GM10248 (cell line): ENCODE data around the gene MX1.

Source experiments
- CTCF ChIA-PET: fragments of 300-600 bp; sonication (Branson Sonifier 250); formaldehyde crosslinking; extraction: SDS; loops from one replicate; lab custom pipeline; 2021; ENCODE audit warnings: antibody characterized with exemption; lab: Yijun Ruan, JAX
- POLR2A ChIA-PET: fragments of 350-650 bp; sonication (Branson Sonifier 250); formaldehyde crosslinking; extraction: SDS; loops from one replicate; lab custom pipeline; 2020; ENCODE audit warnings: antibody characterized with exemption; lab: Yijun Ruan, JAX
- DNase-seq: peaks from one replicate; pipeline ENCODE4 v3.0.0; 2012; ENCODE audit errors: extremely low spot score
- CTCF ChIP-seq: IDR thresholded peaks from 2 replicates; pipeline ENCODE4 v1.5.1; 2012; ENCODE audit warnings: mild to moderate bottlenecking, low read depth; ENCODE audit errors: extremely low read depth, missing control alignments, control extremely low read depth

MX1 gene

DNA sequence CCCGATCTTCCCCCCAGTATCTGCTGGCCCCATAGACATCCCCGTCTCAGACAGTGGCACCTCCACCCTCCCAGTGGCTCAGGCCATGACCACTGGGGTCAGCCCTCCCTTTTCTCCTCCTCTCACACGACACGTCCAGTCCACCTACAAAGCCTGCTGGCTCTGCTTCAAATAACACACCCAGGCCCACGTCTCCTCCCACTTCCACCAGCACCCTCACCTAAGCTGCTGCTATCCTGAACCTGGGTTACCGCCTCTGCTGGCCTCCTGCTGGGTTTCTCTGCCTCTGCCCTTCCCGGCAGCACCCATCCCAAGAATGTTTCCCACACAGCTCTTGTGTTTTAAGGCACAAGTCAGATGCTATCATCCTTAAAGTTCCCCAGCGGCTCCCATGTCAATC is 38.2 kb upstream of the MX1 start:
- DNase-seq, result no peak
- CTCF ChIA-PET, result interaction anchor here (1.3 kb wide), 1 partner anchor 10 kb away, joined by 3 read pairs; no protein-coding TSS in a partner anchor
- TF ChIP-seq CTCF, result no peak
- POLR2A ChIA-PET, result no interaction called here

DNA sequence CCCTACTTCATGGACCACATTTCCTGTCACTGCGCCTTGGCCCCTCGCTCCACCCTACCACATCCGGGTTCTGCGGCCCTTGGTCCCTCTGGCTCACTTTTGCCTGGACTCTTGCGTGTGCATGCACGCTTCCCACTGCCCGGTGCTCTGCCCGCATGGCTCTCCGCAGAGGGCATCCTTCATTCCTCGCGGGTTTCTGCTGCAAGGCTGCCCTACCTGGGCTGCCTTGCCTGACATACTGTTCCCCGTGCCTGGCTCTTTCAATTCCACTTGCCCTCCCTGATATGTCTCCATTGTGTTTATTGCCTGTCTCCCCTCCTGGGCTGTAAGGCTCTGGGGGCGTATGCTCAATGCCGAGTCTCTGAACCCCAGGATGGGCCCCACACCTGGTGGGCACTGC is 37.8 kb upstream of the MX1 start:
- no peak for TF ChIP-seq CTCF
- CTCF ChIA-PET, result no interaction called here
- DNase-seq, result no peak
- POLR2A ChIA-PET, result no interaction called here

GRCh38 chr21:41390043-41390639 is 35.9 kb upstream of the MX1 start:
- no peak for DNase-seq
- POLR2A ChIA-PET, result no interaction called here
- no peak for TF ChIP-seq CTCF
- CTCF ChIA-PET, result no interaction called here

GRCh38 chr21:41393876-41394465 is 32.1 kb upstream of the MX1 start:
- POLR2A ChIA-PET, result no interaction called here
- no peak for TF ChIP-seq CTCF
- CTCF ChIA-PET, result no interaction called here
- DNase-seq, result no peak

DNA sequence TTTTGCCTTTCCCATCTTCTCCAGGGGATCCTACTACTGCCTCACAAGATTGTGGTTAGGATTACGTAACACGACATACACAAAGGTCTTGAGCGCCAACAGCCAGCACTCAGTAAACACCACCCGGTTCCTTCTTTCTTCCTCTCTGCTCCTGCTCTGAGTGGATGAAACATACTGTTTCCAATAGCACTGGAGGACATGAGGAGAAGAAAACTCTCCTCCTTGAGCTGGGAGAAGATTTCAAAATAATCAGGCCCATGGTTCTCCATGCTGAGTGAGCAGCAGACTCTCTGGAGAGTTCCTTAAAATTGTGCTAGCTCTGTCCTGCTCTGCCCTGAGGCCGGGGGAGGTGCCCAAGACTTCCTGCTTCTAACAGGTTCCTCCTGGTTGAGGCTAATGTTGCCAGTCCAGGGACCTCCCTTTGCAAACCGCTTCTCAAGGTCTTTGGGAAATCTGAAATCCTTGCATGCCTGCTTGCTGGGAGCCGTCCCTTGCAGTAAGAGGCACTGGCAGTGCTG is 29.4 kb upstream of the MX1 start:
- DNase-seq, result no peak
- ChIA-PET POLR2A (no interaction called here), CTCF (interaction anchor here (1.0 kb wide), 1 partner anchor 15 kb away, joined by 3 read pairs; no protein-coding TSS in a partner anchor)

DNA sequence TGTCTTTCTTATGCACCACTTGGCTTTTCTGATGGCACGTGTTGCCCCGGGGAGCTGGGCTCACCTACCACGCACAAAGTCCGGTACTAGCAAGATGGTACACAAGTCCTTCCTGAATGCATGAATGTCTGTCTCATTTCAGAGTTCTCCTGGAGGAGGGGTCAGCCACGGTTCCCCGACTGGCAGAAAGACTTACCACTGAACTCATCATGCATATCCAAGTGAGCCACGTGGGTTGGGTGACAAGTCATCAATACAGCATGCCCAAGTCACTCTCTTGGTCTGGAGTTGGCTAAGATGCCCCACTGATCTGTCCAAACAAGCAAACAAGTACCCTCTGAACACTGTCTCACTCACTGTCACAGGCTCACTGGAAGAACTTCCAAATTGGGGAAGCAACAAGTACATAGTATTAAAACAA is 28.6 kb upstream of the MX1 start:
- no peak for TF ChIP-seq CTCF
- CTCF ChIA-PET, result interaction anchor here (1.0 kb wide), 1 partner anchor 14 kb away, joined by 3 read pairs; no protein-coding TSS in a partner anchor
- DNase-seq, result no peak
- POLR2A ChIA-PET, result no interaction called here

More for the DNA sequence above, 29.4 kb upstream of the MX1 start:
- no peak for TF ChIP-seq CTCF
